GM19239 (cell line): ENCODE results near the gene ARHGAP32.
"Not testable (repeated sequence)": the region's sequence is repeated elsewhere in the genome, so short reads cannot be mapped to it uniquely, and the experiment has no call there.

Source experiments
- DNase-seq: peaks from one replicate; pipeline ENCODE4 v3.0.0; 2011; ENCODE audit warnings: low spot score; ENCODE audit not compliant: insufficient read length
- FAIRE-seq: peaks from 2 replicates; lab custom pipeline; 2011; peaks lifted over from hg19 to GRCh38; lab: Jason Lieb, UNC

The ARHGAP32 gene

DNA sequence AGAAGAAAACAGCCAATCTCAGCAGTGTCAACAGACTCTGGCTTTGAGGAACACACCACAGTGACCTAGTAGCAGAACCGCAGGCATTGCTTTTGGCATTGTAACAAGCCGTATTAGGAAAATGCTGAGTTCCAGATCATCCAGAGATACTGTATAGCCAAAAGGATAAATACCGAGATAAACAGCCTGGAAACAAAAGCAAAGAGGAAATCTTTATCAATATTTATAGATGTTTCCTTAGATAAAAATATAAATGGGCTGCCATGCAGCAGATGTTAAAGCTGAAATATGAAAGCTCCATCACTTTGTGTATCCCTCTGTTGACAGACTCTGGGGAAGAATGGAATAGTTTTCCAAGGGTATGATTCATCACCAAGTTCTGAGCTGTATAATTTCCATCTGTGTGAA is 150.5 kb downstream of the ARHGAP32 start:
- no peak for DNase-seq
- no peak for FAIRE-seq

DNA sequence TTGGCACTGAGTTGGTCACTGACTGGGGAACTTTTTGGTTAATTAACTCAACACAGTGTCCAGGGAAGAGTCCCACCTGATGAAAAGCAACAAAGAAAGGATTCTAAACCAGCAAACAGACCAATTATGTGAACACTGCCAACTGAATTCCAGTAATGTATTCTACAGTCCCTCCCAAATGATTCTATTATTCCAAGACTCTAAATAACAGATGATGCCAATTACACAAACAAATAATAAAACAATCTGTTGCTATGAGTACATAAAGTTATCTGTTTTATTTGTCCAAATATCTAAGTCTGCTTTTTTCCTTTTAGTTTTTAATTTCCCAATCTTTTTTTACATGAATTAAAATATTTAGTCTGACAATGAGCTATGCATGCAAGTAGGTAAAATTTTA is 151.2 kb downstream of the ARHGAP32 start:
- FAIRE-seq (no peak), DNase-seq (no peak)

DNA sequence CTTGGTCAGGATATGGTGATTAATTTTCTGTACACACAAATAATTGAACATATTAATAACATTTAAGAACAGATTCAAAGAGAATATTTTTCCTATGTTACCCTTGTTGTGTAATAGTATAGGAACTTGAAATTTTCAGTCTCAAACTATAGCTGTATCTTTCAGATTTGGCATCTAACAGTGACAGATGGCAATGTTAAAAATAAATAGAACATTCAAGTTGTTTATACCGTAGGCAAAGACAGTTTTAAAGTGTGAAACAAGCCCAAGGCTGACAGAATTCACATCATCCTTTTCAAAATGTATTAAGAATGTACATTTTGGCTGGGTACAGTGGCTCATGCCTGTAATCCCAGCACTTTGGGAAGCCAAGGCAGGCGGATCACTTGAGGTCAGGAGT is 156.9 kb downstream of the ARHGAP32 start:
- no peak for DNase-seq
- no peak for FAIRE-seq

DNA sequence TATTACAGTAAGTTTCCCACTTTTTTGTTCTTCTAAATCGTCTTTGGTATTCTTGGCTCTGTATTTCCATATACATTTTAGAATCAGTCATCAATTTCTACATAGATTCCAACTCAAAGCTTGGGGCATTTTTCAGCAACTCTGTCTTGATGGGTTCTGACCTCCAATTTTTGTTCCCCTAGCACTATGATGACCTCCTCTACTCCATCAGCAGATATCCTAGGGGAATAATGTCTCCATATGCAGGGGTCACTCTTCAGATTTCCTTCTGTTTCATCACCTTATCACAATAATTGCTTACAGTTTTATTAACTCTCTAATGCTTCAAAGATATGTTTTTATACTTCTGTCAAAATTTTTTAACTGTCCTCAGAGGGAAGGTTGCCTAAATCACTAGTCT is 158.1 kb downstream of the ARHGAP32 start:
- DNase-seq: no peak
- no peak for FAIRE-seq

DNA sequence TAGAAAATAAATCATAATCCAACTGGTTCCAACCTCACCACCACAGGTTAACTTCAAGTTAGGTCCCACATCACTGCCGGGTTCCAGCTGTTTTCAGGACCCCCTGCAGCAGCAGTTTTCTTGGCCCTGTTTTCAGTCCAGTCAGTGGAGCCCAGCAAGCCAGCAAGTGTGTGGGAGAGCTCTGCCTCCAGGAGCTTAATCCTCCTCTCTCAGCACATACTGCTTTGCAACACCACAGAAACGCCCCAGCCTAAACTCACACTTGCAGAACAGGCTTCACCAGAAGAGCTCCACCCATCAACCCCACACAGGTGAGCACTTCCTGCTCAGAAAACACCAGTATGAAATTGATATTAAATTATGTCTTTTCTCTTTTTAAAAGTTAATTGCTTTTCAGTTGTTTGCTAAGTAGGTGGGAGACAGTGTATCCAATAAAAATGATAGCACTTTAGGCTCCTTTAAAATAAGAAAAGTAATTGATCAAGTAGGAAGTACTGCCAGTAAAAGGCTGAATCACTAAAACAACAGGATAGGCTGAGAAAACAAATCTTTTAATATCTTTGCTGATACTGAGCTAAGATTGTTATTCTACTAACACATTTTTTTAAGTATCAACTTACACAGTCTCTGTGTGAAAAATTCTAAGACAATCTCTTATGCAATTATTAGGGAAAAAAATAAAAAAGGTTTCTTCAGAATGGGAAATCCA is 168.0 kb downstream of the ARHGAP32 start:
- DNase-seq: no peak
- FAIRE-seq: no peak

DNA sequence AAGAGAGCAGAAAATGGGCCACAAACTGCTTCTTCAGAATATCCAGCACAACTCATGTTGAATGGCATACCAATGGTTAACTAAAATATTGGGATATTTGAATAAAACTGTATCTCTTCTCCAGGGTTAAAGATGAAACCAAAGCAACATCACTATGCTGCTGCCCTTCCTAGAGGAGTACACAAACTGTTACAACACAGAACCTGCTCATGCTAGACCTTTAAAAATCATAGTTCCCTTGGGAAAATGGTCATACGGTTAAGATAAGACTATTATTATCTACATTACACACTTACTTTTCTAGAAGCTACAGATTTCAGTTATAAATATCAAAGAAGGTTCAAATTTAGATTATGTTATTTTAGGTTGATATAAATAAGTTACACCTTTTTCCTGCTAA is 170.8 kb downstream of the ARHGAP32 start:
- DNase-seq (no peak), FAIRE-seq (no peak)

DNA sequence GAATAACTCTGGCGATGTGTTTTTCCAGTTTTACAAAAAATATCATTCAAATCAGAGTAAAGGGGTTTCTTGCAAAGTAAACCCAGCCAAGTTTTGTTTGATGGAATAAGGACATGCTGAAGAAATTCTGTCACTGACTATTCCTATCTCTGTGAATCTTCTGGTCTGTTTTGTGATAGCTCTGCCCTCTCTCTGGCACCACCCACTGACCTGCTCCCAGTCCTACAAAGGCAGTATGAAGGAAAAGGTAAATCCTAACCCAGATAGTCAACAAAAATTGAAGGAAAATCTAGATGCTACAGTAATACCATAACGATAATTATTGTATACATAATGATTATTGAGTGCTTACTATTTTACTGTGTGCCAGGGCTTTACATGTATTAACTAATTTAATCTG is 173.1 kb downstream of the ARHGAP32 start:
- DNase-seq: no peak
- no peak for FAIRE-seq

DNA sequence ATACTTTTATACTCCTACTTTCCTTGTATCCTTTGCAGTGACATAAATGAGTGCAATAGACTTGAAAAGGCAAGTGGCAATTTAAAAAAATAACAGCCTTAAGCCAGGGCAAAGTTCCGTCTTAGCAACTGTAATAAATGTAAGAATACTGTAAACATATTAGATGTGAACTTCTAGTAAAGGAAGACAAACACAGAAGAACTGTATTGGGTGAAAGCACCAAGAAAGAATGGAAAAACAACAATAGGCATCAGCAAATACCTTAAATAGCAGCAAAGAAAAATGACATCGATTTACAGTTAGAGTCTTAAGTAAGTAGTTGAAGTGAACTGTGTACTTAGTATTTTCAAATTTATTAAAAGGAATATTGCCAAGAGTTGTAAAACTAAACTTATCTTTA is 174.0 kb downstream of the ARHGAP32 start:
- FAIRE-seq: no peak

DNA sequence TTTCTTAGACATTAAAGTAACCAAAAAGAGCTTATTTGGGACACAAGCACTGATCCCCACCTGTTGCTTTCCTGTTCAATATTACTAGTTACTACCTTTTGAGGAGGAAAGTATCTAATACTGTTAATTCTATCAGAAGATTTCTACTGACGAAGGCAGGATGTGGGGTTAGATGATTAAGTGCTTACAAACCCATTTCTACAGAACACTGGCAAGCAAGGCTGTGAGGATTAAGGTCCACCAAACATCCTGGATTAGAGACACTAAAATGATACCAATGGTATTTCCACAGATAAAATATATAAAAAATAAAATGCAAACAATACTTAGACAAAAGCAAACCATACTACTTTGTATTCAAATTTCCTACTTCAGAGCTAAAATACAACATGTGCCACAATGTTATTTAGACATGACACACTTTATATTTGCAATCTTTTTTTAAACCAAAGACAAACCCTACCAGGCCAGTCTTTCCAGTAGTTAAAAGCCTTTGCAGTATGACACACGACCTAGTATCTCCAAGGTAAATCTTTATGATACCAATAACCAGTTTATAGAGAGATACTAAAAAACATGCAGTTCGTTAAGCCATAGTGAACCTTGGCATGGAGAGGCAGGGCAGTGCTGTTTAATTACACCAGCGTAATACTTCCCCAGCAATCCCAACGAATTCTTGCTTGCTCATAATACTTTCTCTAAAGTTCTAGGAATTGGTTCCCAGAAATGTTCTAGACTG is 178.2 kb downstream of the ARHGAP32 start:
- FAIRE-seq (no peak), DNase-seq (no peak)

More for the DNA sequence above, 174.0 kb downstream of the ARHGAP32 start:
- no peak for DNase-seq

DNA sequence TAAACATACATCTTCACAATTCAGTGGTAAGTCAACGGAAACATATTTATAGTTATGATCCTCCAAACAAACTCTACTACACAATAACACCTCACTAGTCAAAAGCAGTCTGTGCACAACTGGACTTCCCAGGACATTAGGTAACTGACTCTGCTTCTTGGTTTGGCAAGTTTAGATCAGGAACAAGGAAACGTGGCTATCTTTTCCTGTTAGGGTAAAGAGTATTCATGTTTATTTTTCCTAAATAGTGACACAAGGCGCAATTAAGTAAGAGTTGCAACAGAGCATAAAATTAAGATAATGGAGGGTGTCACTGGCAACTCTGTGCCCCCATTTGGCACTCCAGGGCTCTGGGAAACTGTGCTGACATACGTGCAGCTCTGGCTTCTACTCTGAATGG is 179.2 kb downstream of the ARHGAP32 start:
- FAIRE-seq (no peak), DNase-seq (no peak)

DNA sequence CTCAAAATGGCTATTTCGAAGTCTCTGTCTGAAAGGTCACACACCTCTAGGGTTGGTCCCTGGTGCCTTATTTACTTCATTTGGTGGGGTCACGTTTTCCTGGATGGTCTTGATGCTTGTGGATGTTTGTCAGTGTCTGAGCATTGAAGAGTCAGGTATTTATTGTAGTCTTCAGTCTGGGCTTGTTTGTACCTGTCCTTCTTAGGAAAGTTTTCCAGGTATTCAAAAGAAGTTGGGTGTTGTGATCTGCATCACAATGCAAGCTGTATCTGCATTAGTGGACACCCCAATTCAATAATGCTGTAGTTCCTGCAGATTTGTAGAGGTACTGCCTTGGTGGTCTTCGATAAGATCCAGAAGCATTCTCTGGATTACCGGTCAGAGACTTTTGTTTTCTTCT is 186.0 kb downstream of the ARHGAP32 start:
- FAIRE-seq: no peak

DNA sequence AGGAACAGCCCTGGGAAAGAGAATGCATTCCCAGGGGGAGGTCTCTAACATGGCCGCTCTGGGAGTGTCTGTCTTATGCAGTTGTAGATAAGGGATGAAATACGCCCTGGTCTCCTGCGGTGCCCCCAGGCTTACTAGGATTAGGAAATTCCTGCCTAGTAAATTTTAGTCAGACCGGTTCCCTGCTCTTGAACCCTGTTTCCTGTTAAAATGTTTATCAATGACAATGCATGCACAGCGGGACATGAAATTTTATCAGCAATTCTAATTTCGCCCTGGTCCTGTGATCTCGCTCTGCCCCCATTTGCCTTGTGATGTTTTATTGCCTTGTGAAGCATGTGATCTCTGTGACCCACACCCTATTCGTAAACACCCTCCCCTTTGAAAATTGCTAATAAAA is 193.0 kb downstream of the ARHGAP32 start:
- FAIRE-seq, DNase-seq: not testable (repeated sequence)

More for the DNA sequence above, 186.0 kb downstream of the ARHGAP32 start:
- no peak for DNase-seq

DNA sequence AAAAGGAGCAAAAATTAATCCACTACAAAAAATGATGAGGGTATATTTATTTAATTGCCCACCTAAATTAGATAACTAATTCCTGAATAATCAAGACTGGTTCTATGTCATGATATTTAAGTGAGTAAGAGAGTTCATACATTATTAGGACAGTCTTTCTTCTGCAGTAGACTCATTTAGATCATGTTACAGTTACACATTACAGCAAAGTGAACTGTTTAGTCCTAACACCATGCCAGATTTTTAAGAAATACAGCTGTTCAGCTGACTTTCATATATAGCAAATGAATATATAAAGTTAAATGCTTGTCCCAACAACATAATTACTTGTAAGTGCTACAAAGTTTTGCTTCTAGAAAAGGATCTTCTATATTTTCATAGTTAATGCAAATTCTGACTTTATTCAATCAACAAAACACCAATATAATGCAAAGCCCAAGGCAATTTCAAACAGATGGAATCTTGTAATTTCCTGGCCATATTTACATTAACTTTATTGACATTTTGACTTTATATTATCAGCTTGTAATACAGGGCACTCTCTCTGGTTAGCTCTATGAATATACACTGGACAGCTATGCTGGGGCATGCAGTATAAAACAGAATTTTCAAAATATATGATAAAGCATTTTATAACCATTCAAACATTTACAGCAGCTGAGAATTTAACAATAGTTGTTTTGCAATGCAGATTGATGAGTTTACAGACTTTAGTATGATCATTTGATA is 203.7 kb downstream of the ARHGAP32 start:
- DNase-seq (no peak), FAIRE-seq (no peak)

DNA sequence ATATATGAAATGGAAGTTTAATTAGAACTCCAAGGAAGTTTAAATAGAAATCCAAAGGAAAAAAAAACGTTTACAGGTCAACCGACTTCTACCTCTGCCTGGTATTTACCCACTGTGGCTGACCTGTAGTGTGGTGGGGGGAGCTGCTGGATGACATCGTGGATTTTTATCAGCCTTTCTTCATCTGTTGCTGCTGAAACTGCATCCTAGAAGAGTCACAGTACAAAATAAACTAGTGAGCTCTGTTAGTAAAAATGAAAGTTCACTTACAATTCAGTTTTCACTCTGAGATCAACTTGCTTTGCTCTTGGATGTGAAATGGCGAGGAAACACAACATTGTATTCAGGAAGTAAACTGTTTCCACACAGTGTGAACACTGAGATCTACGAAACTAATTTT is 206.2 kb downstream of the ARHGAP32 start:
- no peak for FAIRE-seq
- DNase-seq: no peak

DNA sequence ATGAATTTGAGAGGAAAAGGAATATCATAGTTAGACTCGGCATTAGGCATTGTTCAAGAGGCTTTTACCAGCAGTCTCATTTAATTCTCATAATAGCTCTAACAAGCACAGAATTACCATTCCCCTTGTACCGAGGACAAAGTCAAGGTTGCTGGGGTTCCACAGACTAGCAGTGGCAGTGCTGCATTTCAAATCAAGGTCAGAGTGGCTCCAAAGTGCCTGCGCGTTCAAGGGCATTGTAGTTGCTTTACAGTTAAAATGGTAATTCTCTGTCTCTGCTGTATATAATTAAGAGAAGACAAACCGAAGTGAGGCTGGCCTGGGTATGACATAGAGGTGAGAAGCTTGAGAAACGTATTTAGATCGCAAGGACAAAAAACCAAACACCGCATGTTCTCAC is 209.1 kb downstream of the ARHGAP32 start:
- no peak for FAIRE-seq
- DNase-seq: no peak

DNA sequence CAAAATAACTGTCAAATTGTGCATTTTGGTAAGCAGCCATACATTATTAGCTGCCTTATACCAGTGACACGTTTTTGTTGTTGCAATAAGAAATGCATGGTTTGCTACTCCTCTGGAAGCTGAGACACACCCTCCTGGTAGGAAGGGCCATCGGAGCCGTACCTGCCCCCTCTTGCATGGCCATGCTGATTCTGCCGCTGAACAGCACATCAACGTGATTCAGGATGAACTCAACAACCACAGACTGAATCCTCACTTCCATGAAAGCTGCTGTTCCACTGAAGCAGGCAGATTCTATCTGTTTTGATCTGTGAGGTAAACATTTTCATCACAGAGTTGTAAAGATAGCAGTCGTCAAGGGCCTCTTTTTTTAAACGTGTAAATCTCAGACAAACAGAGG is 210.9 kb downstream of the ARHGAP32 start:
- no peak for FAIRE-seq
- no peak for DNase-seq

DNA sequence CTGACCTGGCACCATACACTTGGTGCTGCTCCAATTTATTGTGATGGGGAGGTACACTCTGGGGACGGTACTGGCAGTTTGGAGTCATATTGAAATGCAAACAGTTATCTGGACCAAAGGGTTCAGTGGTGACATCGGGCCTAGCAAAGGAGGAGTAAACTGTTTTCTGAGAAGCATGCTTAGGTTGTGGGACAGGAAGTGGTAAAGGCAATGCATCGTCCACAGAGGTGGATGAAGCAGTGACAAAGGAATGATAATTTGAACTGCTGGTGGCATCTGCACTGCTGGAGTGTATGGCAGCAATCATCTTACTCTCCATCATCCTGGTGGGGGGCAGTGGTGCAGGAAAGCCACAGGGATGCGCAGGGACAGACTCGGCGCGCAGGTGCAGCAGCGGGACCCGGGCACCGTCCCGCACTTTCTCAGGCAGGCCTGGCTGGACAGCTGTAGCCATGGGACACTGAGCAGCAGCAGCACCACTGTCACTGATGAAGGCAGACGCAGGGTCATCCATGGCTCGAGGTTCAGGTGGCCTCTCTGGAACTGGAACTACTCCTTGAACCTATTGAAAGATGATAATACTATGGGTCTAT is 221.4 kb downstream of the ARHGAP32 start:
- DNase-seq (no peak), FAIRE-seq (no peak)

DNA sequence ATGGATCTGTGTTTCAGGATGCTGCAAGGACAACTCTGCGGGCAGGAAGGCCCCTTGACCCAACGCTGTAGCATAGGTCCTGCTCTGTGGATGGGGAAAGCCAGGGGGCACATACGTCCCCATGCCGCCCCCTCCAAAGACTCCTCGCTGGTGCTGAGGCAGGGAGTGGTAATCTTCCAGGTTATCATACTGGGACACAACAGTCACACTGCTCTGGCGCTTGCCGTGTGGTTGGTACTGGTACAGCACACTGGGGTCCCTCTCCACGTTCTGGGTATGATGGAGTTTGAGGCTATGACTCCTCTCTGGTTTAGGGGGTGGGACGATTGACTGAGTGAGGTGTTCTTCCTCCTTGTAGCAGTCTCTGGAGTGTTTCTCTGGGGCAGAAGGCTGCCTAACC is 223.2 kb downstream of the ARHGAP32 start:
- DNase-seq (no peak), FAIRE-seq (no peak)

DNA sequence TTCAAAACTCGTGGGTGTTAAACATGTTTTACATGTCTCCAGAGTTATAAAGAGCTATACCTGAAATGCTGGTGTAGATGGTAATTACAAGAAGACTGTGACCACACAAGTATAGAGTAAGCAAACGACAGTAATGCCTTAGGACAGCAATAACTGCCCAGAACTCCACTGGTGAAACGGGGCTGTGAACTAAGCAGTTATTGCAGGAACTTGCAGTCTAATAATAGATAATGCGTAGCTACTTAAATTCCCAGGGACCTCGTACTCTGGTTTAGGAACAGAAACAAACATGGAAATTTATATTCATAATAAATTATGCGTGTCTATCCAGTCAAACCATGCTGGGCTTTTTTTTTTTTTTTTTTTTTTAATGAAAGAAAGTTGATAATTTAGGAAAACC is 224.5 kb downstream of the ARHGAP32 start:
- DNase-seq (no peak), FAIRE-seq (no peak)

DNA sequence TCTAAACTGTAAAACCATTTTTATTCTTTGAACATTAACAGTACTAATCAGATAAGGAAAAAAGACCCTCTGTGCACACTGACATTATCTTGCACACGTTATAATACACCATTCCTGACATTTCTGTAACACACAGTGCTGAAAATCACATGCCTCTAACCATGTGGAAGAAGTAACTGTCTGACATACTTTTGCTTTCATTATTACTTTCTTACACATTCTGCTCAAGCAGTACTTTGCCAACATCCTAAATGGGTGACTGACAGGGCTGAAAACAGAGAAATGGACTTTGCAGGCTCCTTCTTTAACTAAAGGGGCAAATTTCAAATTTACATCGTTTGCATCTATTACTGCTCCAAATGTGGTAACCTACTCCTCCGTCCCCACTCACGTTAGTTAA is 226.6 kb downstream of the ARHGAP32 start:
- FAIRE-seq (peak; percentile 91), DNase-seq (peak; percentile 30)

DNA sequence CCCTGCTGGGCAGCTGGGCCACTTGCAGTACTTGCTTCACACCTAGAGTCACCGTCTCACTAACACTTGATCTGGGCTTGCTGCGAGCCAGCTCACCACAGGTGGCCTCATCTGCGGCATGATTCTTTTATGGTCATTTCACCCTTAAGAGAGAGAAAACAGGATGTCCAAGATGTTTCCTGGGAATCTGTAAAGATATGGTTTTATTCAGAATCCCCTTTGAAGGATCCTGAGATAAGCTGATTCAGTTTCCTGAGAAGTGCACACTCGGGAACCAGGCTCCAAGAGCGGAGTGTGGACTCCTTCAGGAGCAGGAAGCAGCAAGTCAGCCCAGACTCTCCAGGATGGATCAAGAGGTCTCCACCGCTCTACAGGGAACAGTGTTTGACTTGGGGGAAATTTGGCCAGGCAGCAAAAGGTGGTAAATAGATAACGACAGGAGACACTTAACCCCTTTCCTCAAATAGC is 227.6 kb downstream of the ARHGAP32 start:
- DNase-seq: no peak
- FAIRE-seq: no peak
